T-helper 1 cell treated with Interleukin-12 subunit alpha and Interleukin-12 subunit beta and Interleukin-4 antibody, amounts not matched to agents 30 μg/mL and 1 μg/mL, for 36 hours (primary cell): ENCODE measurements around the gene PGAP6.
"Not testable (repeated sequence)": the region's sequence is repeated elsewhere in the genome, so short reads cannot be mapped to it uniquely, and the experiment has no call there.

Experiments
- H3K27ac Mint-ChIP-seq: one replicate; pipeline ENCODE4 v1.8.0; 2021; ENCODE audit warnings: mild to moderate bottlenecking, mixed read lengths
- H3K27me3 Mint-ChIP-seq: one replicate; pipeline ENCODE4 v1.8.0; 2021; ENCODE audit warnings: low read depth, mixed read lengths
- H3K36me3 Mint-ChIP-seq: one replicate; pipeline ENCODE4 v1.8.0; 2021; ENCODE audit warnings: low read depth, mixed read lengths
- H3K4me1 Mint-ChIP-seq: one replicate; pipeline ENCODE4 v1.8.0; 2021; ENCODE audit warnings: low read depth, mixed read lengths
- H3K4me3 Mint-ChIP-seq: one replicate; pipeline ENCODE4 v1.8.0; 2021; ENCODE audit warnings: mild to moderate bottlenecking, moderate library complexity, mixed read lengths
- H3K9me3 Mint-ChIP-seq: one replicate; pipeline ENCODE4 v1.8.0; 2021; ENCODE audit warnings: mixed read lengths

The PGAP6 gene

DNA sequence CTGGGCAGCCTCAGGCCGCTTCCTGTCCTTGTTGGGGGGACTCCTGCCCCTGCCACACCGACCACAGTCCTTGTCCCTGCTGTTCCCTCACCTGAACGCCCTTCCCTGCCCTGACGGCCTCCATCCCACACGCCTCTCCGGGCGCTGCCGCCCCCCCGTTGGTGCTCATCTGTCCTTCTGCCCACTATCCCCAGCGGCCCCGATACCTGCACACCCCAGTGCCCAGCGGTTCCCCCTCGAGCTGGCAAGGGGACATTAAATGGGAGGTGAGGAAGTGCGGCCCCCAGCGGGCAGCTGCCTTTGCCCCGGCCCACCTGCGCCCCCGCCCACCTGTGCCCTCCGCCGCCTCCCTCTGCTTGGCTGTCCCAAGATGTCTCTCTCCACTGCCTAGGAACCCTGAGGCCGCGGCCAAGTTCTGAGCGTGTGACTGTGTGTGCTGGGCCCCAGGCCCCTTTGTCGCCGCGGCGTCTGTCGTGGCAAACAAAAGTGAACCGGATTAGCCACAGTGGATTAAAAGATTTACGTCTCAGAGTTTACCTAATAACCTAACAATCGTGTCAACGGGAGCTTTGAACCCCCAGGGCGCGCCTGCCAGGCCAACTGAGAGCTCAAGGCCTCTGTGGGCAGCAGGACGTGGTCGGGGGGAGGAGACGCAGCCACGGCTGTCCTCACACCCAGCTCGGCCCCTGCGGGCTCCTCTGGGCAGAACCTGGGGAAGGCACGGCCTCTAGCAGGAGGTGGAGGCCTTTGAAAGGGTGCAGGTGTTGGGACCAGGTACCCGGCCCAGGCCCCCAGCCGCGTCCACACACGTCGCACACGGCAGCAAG, 21.7 kb downstream of the PGAP6 start:
- no peaks in the 10 kb centered on the region for H3K27me3 Mint-ChIP-seq
- no peaks in the 10 kb centered on the region for H3K36me3 Mint-ChIP-seq
- no peaks in the 10 kb centered on the region for H3K9me3 Mint-ChIP-seq
- peaks cover 7% of the 10 kb centered on the region for H3K4me1 Mint-ChIP-seq
- H3K27ac Mint-ChIP-seq, result no peak overlapping the region
- no peak overlapping the region for H3K4me3 Mint-ChIP-seq

DNA sequence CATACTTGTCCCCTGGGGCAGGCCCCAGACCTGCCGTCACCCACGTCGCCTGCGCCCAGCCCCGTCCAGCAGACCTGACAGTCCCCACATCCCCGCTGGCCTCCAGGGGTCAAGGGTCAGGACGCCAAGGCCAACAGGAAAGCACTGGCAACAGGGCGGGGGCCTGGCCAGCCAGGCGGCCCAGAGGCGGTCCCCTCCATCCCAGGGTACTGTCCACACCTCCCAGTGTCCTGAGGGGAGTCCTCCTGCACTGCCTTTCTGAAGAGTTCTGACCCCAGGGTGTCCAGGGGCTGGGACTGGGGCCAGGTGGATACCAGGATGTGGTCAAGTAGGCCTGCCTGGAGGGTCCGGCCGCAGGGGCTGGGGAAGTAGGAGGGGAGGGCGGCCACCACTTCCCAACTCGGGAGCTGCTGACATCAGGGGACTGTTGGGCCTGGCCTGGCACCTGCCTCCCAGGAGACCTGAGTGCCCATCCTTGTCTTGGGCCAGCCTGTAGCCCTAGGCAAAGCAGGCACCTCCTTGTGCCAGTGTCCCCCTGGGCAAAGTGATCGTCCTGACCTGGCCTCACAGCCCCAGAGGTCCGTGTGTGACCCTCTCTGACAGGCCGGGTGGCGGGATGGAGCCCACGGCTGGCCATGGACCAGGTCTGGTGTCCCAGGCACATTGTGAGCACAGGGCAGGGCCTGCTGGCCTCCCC, 22.6 kb downstream of the PGAP6 start:
- H3K4me3 Mint-ChIP-seq, result no peak overlapping the region
- H3K4me1 Mint-ChIP-seq, result peaks cover 7% of the 10 kb centered on the region

DNA sequence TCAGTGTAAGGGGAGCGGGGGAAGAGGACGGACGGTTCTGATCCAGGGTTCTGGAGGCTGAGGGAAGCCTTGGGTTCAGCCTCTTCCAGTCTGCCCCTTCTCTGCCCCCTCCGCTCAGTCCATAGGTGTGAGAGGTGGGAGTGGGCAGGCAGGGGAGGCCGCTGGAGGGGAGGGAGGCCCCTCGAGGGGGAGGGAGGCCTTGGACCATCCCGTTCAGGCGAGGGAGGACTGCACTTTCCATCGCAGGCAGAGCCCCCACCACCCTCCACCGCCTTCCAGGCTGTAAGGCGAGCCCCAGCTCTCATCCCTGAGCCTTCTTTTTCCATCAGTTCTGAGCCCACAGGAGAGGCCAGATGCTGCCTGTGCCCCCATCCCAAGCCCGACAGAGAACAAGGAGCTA, 25.0 kb downstream of the PGAP6 start:
- Mint-ChIP-seq H3K27me3 (no peaks in the 10 kb centered on the region), H3K36me3 (no peaks in the 10 kb centered on the region), H3K9me3 (no peaks in the 10 kb centered on the region), H3K4me3 (no peak overlapping the region), H3K4me1 (peaks cover 3% of the 10 kb centered on the region), H3K27ac (no peak overlapping the region)

More for the DNA sequence above, 22.6 kb downstream of the PGAP6 start:
- H3K27me3 Mint-ChIP-seq, result no peaks in the 10 kb centered on the region
- H3K36me3 Mint-ChIP-seq, result no peaks in the 10 kb centered on the region
- no peaks in the 10 kb centered on the region for H3K9me3 Mint-ChIP-seq
- no peak overlapping the region for H3K27ac Mint-ChIP-seq

DNA sequence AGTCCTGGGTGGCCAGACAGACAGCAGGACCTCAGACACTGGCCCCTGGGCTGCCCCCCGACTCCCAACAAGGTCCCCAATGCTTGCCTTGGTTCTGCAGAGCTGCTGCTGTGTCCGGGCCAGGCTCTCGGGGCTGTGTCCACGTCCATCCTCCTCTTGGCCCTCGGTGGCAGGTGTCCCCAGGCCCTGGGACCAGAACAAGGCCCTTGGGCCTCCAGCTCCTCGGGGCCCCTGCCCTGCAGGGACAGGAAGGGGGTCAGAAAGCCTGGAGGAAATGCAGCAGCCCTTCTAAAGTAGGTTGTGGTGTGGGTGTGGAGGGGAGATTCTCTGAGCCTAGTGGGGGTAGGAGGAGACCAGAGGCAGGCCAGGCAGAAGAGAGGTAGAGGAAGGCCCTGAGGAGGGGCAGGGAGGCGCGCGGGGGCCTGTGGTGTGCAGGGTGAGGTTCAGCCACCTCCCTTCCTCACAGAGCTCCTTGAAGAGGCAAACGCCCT, 26.8 kb downstream of the PGAP6 start:
- Mint-ChIP-seq H3K27ac (no peak overlapping the region), H3K4me3 (no peak overlapping the region), H3K4me1 (peaks cover 8% of the 10 kb centered on the region), H3K27me3 (no peaks in the 10 kb centered on the region), H3K36me3 (peaks cover 4% of the 10 kb centered on the region), H3K9me3 (no peaks in the 10 kb centered on the region)

DNA sequence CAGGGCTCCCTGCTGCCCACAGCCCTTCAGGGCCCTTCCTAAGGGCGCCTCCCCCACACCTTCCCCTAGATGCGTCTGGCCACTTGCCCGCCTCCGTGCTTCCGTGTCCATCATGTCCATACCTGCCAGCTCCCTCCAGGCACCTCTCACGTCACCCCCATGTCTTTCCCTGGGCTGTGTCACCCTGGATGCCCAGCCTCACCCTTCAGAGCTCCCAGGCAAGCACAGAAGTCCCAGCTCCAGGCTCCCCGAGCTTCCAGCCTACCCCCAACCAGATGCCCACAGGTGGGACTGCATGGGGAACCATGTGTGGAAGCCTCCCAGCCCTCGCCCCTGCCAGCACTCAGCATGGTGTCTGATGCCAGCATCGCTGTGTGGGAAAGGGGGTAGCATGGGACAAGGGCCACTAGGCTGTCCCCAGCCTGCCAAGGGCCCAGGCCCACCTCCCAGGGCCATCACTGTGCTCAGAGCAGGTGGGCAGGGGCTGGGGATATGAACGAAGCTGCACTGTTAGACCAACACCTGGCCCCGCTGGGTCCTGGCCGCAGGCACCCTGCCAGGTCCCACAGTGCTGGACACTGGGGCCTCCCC, 27.4 kb downstream of the PGAP6 start:
- Mint-ChIP-seq H3K27me3 (no peaks in the 10 kb centered on the region), H3K4me1 (peaks cover 8% of the 10 kb centered on the region), H3K27ac (no peak overlapping the region), H3K36me3 (peaks cover 4% of the 10 kb centered on the region), H3K9me3 (no peaks in the 10 kb centered on the region), H3K4me3 (peak overlapping the region; percentile 25)

DNA sequence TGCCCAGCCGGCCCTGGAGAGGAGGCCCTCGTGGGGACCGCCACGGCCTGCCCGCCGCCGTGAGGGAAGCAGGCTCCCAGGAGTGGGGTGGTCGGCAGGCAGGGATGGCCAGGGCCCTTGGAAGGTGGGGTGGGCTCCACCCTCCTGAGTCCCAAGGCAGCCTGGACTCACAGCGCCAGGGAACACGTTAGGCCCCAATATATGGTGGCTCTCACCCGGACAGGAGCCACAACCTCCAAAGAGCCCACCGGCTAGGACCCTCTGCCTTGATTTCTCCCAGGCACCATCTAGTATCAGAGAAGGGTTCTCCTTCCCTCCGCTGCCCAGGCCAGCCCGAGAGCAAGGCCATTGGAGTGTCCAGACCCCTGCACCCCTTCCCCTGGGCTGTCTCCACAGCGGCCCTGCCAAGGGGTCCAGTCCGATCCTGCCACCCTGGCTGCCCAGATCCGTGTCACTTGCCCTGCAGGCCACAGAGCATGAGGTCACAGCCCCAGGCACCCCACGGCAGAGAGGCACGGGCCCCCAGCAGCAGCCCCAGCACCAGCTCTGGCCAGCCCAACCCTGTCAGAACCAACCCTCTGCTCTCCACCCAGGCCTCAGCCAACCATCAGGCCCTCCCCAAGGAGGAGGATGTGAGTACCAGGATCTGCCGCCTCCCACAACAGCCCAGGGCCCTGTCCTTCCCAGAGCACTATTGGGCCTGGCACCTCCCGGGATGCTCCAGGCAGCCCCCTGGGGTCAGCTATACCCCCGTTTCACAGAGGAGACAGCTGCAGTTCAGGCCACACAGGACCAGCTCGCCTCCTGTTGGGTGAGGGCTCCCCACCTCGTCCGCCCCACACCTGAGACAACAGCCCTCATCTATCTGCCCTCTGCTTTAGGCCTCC, 28.1 kb downstream of the PGAP6 start:
- peaks cover 4% of the 10 kb centered on the region for H3K36me3 Mint-ChIP-seq
- peak overlapping the region; percentile 25 for H3K4me3 Mint-ChIP-seq

DNA sequence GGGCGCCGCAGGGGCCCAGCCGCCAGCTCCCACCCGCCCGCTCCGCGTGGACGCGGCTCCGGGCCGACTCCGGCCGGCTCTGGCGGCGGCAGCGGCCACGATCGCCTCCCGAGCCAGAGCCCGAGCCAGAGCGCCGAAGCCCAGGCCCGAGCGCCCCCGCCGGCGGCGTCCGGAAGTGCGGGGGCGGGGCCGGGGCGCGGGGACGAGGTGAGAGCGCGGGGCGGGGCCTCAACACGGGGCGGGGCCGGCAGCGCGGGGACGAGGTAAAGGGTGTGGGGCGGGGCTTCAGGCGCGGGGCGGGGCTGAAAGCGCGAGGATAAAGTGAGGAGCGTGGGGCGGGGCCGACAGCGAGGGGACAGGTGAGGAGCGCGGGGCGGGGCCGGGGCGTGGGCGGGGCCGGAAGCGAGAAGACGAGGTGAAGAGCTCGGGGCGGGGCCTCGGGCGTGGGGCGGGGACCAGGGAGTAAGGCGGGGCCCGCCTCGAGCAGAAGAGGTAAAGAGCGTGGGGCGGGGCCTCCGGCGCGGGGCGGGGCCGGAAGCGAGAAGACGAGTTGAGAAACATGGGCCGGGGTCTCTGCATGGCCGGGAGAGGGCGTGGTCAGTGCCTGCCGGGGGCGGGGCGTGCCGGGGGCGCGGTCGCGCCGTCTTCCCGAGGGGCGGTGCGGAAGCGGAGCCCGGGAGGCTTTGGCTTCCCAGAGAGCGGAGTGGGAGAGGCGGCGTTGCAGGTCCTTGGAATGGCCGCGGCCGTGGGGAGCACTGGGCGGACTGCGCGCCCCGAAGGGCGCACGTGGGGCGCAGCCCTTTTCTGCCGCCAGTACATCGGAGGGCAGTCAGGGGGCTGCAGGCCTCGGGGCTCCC, 29.0 kb downstream of the PGAP6 start, which contains the start of gene AXIN1:
TSS of gene AXIN1 (minus strand) at position 177 of the 857 bp plus-strand sequence. CDS start 5,698 bp downstream, outside the sequence.
- H3K27me3 Mint-ChIP-seq, result no peaks in the 10 kb centered on the region
- H3K27ac Mint-ChIP-seq, result peak within 1 kb of the TSS; percentile 88
- peaks cover 8% of the 10 kb centered on the region for H3K4me1 Mint-ChIP-seq
- H3K9me3 Mint-ChIP-seq, result no peaks in the 10 kb centered on the region
- H3K36me3 Mint-ChIP-seq, result peaks cover 4% of the 10 kb centered on the region
- H3K4me3 Mint-ChIP-seq, result peak within 1 kb of the TSS; percentile 90

More for the DNA sequence above, 28.1 kb downstream of the PGAP6 start:
- Mint-ChIP-seq H3K27ac (no peak overlapping the region), H3K27me3 (no peaks in the 10 kb centered on the region), H3K4me1 (peaks cover 8% of the 10 kb centered on the region), H3K9me3 (no peaks in the 10 kb centered on the region)

DNA sequence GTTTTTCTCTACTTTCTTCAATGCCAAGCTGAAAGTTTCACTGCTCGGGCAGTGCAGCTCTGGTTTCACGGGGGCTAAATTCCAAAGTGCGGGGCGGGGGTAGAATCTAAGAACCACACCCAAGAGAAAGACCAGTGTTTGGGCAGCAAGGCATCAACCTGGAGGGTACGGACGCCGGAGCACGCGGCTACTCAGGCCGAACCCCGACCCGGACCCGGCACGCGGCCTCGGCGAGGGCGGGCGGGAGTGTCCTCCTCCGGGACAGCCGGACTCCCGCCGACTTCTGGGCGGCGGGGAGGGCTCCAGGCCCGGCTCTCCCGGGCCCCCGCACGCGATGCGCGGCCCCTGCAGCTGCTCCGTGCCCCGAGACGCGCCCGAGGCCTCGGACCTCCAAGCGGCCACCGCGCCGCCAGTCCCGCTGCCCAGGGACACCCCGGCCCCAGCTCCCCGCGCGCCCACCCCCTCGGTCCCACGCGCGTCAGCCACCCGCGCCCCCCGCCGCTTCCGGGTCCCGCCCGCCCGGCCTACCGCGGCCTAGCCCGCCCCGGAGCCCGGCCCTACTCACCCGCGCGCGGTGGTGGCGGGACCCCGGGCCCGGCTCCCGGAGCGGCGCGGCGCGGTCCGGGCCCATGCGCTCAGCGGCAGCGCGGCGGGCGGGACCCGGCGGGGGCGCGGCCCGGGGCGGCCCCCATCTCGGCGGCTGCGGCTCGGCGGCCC, 29.8 kb downstream of the PGAP6 start:
- Mint-ChIP-seq H3K4me1 (peaks cover 14% of the 10 kb centered on the region), H3K36me3 (peaks cover 11% of the 10 kb centered on the region)

DNA sequence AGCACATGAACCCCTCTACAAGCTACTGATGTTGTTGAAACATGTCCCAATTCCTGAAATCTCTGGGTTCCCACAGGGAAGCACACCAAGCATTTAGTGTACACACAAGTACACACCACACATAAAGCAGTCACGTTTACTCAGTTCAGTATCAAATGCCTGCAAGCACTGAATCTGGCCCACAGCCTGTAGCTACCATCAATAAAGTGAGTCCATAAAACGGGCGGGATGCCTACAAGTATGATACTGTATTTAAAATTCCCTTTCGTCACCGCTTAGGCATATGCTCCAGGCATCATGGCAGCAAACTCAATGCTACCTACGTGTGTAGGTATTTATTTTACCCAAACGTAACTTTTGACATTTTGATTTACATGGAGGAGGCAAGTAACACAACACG, 31.6 kb downstream of the PGAP6 start:
- Mint-ChIP-seq H3K4me3 (no peak overlapping the region), H3K9me3 (no peaks in the 10 kb centered on the region), H3K27ac (no peak overlapping the region), H3K36me3 (peaks cover 21% of the 10 kb centered on the region), H3K27me3 (no peaks in the 10 kb centered on the region), H3K4me1 (peaks cover 13% of the 10 kb centered on the region)

More for the DNA sequence above, 29.8 kb downstream of the PGAP6 start:
- Mint-ChIP-seq H3K9me3 (no peaks in the 10 kb centered on the region), H3K27ac (peak overlapping the region; percentile 88), H3K27me3 (no peaks in the 10 kb centered on the region), H3K4me3 (peak overlapping the region; percentile 90)

DNA sequence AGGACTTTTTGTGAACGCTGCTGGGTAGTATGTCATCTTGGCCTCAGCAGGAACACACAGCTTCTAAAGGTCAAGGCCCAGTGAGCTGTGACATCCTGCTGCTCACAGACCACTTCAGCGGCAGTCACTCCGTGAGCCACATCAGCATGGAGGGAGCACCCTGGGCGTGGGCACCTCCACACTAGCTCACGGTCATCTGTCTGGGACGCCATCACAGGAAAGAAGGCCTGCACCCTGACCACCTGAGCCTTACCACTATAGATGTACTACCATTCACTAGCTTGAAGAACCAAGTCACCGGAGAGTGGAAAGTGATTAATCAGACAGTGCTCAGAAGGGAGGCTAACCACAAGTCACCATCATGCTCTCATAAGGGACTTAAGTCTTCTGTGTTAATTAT, 32.6 kb downstream of the PGAP6 start:
- Mint-ChIP-seq H3K27me3 (no peaks in the 10 kb centered on the region), H3K4me3 (no peak overlapping the region), H3K4me1 (peaks cover 12% of the 10 kb centered on the region), H3K36me3 (peaks cover 27% of the 10 kb centered on the region), H3K9me3 (no peaks in the 10 kb centered on the region), H3K27ac (no peak overlapping the region)

DNA sequence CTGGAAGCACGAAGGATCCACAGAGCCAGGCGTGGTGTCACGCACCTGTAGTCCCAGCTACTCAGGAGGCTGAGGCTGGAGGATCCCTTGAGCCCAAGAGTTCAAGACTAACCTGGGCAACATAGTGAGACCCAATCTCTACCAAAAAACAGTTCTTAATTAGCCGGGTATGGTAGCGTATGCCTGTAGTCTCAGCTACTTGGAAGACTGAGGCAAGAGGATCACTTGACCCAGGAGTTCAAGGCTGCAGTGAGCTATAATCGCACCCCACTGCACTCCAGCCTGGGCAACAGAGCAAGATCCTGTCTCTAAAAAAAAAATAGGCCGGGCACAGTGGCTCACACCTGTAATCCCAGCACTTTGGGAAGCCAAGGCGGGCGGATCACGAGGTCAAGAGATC, 33.3 kb downstream of the PGAP6 start:
- not testable (repeated sequence) for H3K27me3 Mint-ChIP-seq, H3K4me3 Mint-ChIP-seq, H3K9me3 Mint-ChIP-seq, H3K27ac Mint-ChIP-seq
- Mint-ChIP-seq H3K36me3 (peaks cover 27% of the 10 kb centered on the region), H3K4me1 (peaks cover 12% of the 10 kb centered on the region)

DNA sequence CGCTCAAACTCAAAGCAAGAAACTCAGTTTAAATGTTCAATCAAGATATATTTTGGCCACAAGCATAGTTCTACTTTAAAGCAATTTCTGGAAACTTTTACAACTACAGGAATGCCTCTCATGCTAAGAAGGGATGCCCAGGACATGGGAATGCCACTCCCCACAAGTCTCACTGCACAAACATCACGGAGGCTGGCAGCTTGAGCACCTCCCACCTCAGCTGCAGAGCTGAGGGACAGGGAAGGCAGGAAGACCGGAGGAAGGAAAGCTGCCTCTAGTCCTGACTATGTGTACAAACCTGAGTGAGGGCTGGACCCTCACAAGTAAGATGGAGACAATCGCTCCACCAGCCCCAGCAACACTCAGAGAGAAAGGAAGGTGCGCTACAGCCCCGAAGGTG, 34.6 kb downstream of the PGAP6 start:
- H3K36me3 Mint-ChIP-seq, result peaks cover 27% of the 10 kb centered on the region
- no peaks in the 10 kb centered on the region for H3K27me3 Mint-ChIP-seq
- peaks cover 16% of the 10 kb centered on the region for H3K4me1 Mint-ChIP-seq

DNA sequence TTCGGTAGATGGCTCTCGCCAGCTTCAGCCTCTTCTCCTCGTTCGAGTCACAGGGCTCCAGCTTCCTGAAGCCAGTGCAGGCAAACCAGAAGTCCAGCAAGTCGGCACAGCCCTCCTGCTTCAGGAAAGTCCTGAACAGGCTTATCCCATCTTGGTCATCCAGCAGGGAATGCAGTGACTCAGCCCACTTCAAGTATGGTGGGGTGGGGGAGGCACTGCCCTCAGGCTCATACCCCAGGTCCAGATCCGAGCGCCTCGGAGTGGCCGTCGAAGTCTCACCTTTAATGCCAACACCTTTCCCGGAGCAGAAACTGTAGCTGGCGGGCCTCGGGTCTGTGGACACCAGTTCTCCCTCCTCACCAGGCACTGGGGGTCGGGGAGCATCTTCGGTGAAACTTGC, 35.2 kb downstream of the PGAP6 start:
- peaks cover 30% of the 10 kb centered on the region for H3K36me3 Mint-ChIP-seq
- H3K4me1 Mint-ChIP-seq, result peaks cover 20% of the 10 kb centered on the region
- H3K9me3 Mint-ChIP-seq, result no peaks in the 10 kb centered on the region
- H3K27me3 Mint-ChIP-seq, result no peaks in the 10 kb centered on the region
- H3K27ac Mint-ChIP-seq, result no peak overlapping the region
- no peak overlapping the region for H3K4me3 Mint-ChIP-seq

More for the DNA sequence above, 34.6 kb downstream of the PGAP6 start:
- H3K27ac Mint-ChIP-seq, result no peak overlapping the region
- H3K4me3 Mint-ChIP-seq, result no peak overlapping the region
- H3K9me3 Mint-ChIP-seq, result no peaks in the 10 kb centered on the region
